Vein endothelial cell (primary cell): ENCODE results near the gene WNK3. TPM values are rescaled to one million over a fixed set of nuclear protein-coding genes. Genes with fewer than 3 reads are reported as not detected.

Experiments
- small RNA-seq: library from RNA; depleted of rRNA; stranded (forward); fragments of <200 nt; gene quantifications from one replicate; pipeline ENCODE3, GENCODE V24; 2012
- total RNA-seq: library from RNA; depleted of rRNA; stranded (reverse); fragments of >200 nt; gene quantifications from 2 replicates; pipeline ENCODE4 v1.2.3, GENCODE V29; 2012

Gene WNK3
- total RNA-seq = 0.65 and 1.2 TPM in 2 replicates

DNA sequence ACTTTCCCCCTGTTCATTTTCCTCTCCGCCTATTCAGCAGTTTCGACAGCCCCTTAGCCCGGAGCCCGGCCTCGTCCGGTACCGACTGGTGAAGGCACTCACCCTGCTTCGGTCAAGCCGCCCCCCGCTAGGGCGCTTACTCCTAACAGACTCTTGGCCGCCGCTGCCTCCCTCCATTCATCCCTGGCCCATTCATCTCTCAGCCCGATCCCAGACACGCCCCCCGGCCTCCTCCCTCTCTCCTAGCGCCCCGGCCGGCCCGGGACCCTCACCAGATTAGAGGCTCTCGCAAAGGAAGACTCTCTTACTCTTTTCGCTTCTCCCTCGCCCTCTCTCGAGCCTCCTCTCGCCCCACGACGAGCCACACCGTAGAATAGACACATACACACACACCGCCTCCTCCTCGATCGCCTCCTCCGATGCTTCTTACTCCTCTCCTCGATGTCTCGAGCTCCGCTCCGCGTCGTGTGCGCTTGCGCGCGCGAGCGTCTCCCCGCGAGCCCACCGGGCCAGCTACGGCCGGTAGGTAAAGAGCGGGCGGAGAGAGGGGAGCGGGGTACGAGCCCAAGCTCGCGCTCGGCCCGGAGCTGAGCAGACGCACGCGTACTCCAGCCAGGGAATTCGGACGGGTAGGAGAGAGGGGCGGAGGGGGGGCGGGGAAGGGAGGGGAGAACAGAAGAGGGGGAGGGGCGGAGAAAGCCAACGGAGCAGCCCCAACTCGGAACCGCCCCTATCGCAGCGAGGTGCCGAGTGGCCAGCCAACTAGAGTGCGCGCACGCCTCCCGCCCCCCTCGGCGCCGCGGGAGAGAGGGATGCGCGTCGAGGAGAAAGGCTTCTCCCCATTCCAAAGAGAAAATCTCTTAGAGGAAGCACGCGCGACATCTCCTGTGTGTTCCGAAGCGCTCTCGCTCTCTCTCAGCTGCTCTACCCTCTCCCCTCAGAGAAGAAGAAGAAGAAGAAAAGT lies at the start of gene WNK3:
TSS of gene WNK3 (minus strand) at position 633 of the 964 bp plus-strand sequence.

DNA sequence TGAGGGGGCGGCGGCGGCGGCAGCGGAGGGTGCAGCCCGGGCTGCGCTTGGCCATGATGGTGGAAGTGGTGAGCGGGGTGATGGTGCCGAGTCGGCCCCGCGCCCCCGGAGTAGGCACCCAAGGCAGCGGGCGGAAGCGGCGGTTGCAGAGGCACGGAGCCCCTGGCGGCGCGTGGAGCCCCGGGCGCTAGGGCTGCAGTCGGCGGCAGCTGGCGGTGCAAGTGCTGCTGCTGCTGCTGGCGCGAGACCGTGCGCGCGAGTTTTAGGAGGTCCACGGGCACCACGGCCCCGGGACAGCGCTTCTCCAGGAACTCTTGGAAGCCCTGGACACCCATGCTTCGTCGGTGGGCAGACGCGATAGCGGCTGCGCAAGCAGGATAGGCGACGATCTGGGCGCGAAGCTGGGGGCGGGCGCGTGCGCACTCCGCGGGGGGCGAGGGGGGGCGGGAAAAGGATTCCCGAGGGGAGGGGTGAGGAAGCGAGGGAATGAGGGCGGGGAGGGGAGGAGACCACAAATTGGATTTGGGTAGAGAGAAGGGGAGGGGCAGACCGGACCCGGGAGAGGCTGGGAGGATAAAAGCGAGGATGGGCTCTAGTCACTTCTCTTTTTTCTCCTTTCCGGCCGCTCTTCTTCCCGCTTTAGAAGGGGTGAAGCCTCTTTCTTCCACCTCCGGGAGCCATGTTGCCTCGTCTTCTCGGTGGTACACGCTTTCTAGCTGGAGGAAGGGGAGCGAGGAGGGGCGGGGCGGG lies 174.8 kb downstream of the WNK3 start, which contains the start of gene FAM120C:
TSS of gene FAM120C (minus strand) at position 391 of the 750 bp plus-strand sequence. CDS start at position 335, 56 bp downstream.

Small RNAs within 50 kb of the gene (small RNA-seq; reads per million reads assigned to genes)
- not detected for gene AL589872.1
- not detected for gene RNU6-434P

Other genes with a start within 250 kb of the WNK3 start
- gene FAM120C, start 174.8 kb downstream of the WNK3 start, total RNA-seq = 5.7 and 6.2 TPM in 2 replicates
- 11.8 and 12.2 TPM in 2 replicates for gene TSR2, start 82.4 kb upstream of the WNK3 start, total RNA-seq
- gene FGD1, start 138.2 kb upstream of the WNK3 start, total RNA-seq = 6.0 and 8.8 TPM in 2 replicates
- gene GNL3L, start 172.2 kb upstream of the WNK3 start, total RNA-seq = 61.7 and 78.8 TPM in 2 replicates